ENCODE data around the gene DNM2. TPM values are rescaled to one million over a fixed set of nuclear protein-coding genes. Genes with fewer than 3 reads are reported as not detected.

DNM2 gene
- total RNA-seq, 1 donor from 2014 or later: 129 TPM

GRCh38 chr19:10809651-10810285, 91.9 kb downstream of the DNM2 start:
- Histone ChIP-seq H3K4me3 (ENCODE audit: insufficient read depth, low read depth, low read length) (no peak overlapping the region), H3K9me3 (ENCODE audit: insufficient read depth, low read depth, low read length) (no peaks in the 10 kb centered on the region), H3K36me3 (ENCODE audit: insufficient read depth, low read length) (peaks cover 12% of the 10 kb centered on the region), H3K9ac (ENCODE audit: low read length) (no peak overlapping the region), H3K79me2 (ENCODE audit: insufficient read depth, low read length) (peaks cover 6% of the 10 kb centered on the region), H3K27ac (ENCODE audit: low read depth, low read length) (peak overlapping the region; percentile 38), H3K27me3 (ENCODE audit: insufficient read depth, low read length) (no peaks in the 10 kb centered on the region), H3K4me1 (ENCODE audit: insufficient read depth, low read length) (peaks cover 30% of the 10 kb centered on the region), H3K4me2 (ENCODE audit: low read length) (no peak overlapping the region), H2AFZ (ENCODE audit: low read depth, low read length) (no peak overlapping the region), H4K20me1 (ENCODE audit: insufficient read depth, low read length) (no peaks in the 10 kb centered on the region)
- peaks cover 30% of the 10 kb centered on the region for H3K36me3 Mint-ChIP-seq (ENCODE audit: low read depth, unreplicated experiment)
- peaks cover 13% of the 10 kb centered on the region for H3K4me1 Mint-ChIP-seq (ENCODE audit: low read depth, unreplicated experiment)
- FAIRE-seq: no peak
- TF ChIP-seq CTCF (IDR thresholded peaks at IDR 0.05; ENCODE audit: insufficient read depth, low read depth, low read length) (no peak), EZH2 (IDR thresholded peaks at IDR 0.05; ENCODE audit: insufficient read depth, low read length) (no peak)
- H3K27ac Mint-ChIP-seq (ENCODE audit: unreplicated experiment): peak overlapping the region; percentile 3
- no peaks in the 10 kb centered on the region for H3K9me3 Mint-ChIP-seq (ENCODE audit: unreplicated experiment)
- no peak for DNase-seq (ENCODE audit: low read depth)
- H3K27me3 Mint-ChIP-seq (ENCODE audit: low read depth, unreplicated experiment): no peaks in the 10 kb centered on the region
- no peak overlapping the region for H3K4me3 Mint-ChIP-seq (ENCODE audit: unreplicated experiment)

GRCh38 chr19:10811391-10812111, 93.7 kb downstream of the DNM2 start:
- no peaks in the 10 kb centered on the region for H4K20me1 ChIP-seq (ENCODE audit: insufficient read depth, low read length)
- no peaks in the 10 kb centered on the region for H3K27me3 ChIP-seq (ENCODE audit: insufficient read depth, low read length)
- no peaks in the 10 kb centered on the region for H3K9me3 Mint-ChIP-seq (ENCODE audit: unreplicated experiment)
- no peaks in the 10 kb centered on the region for H3K9me3 ChIP-seq (ENCODE audit: insufficient read depth, low read depth, low read length)
- no peak overlapping the region for H3K4me3 Mint-ChIP-seq (ENCODE audit: unreplicated experiment)
- TF ChIP-seq CTCF (IDR thresholded peaks at IDR 0.05; ENCODE audit: insufficient read depth, low read depth, low read length) (no peak), EZH2 (IDR thresholded peaks at IDR 0.05; ENCODE audit: insufficient read depth, low read length) (no peak)
- no peak overlapping the region for H3K4me2 ChIP-seq (ENCODE audit: low read length)
- FAIRE-seq: no peak
- DNase-seq (ENCODE audit: low read depth): no peak
- no peak overlapping the region for H3K4me3 ChIP-seq (ENCODE audit: insufficient read depth, low read depth, low read length)
- H3K27ac Mint-ChIP-seq (ENCODE audit: unreplicated experiment): no peak overlapping the region
- no peaks in the 10 kb centered on the region for H3K27me3 Mint-ChIP-seq (ENCODE audit: low read depth, unreplicated experiment)
- no peak overlapping the region for H3K27ac ChIP-seq (ENCODE audit: low read depth, low read length)
- H3K9ac ChIP-seq (ENCODE audit: low read length): no peak overlapping the region
- H2AFZ ChIP-seq (ENCODE audit: low read depth, low read length): no peak overlapping the region
- peaks cover 24% of the 10 kb centered on the region for H3K79me2 ChIP-seq (ENCODE audit: insufficient read depth, low read length)
- peaks cover 26% of the 10 kb centered on the region for H3K36me3 Mint-ChIP-seq (ENCODE audit: low read depth, unreplicated experiment)
- peaks cover 17% of the 10 kb centered on the region for H3K4me1 Mint-ChIP-seq (ENCODE audit: low read depth, unreplicated experiment)
- peaks cover 6% of the 10 kb centered on the region for H3K36me3 ChIP-seq (ENCODE audit: insufficient read depth, low read length)
- peaks cover 39% of the 10 kb centered on the region for H3K4me1 ChIP-seq (ENCODE audit: insufficient read depth, low read length)

- H3K79me2 ChIP-seq (ENCODE audit: insufficient read depth, low read length): peaks cover 30% of the 10 kb centered on the region
- no peak for FAIRE-seq
- H3K4me1 ChIP-seq (ENCODE audit: insufficient read depth, low read length): peaks cover 46% of the 10 kb centered on the region
- H3K4me2 ChIP-seq (ENCODE audit: low read length): no peak overlapping the region
- H3K9me3 ChIP-seq (ENCODE audit: insufficient read depth, low read depth, low read length): no peaks in the 10 kb centered on the region
- no peak overlapping the region for H2AFZ ChIP-seq (ENCODE audit: low read depth, low read length)
- no peak overlapping the region for H3K9ac ChIP-seq (ENCODE audit: low read length)
- H4K20me1 ChIP-seq (ENCODE audit: insufficient read depth, low read length): no peaks in the 10 kb centered on the region
- no peak overlapping the region for H3K4me3 Mint-ChIP-seq (ENCODE audit: unreplicated experiment)
- no peak overlapping the region for H3K27ac Mint-ChIP-seq (ENCODE audit: unreplicated experiment)
- H3K27me3 Mint-ChIP-seq (ENCODE audit: low read depth, unreplicated experiment): no peaks in the 10 kb centered on the region
- peaks cover 17% of the 10 kb centered on the region for H3K4me1 Mint-ChIP-seq (ENCODE audit: low read depth, unreplicated experiment)
- no peak overlapping the region for H3K4me3 ChIP-seq (ENCODE audit: insufficient read depth, low read depth, low read length)
- no peak for TF ChIP-seq EZH2 (IDR thresholded peaks at IDR 0.05; ENCODE audit: insufficient read depth, low read length)
- no peak for TF ChIP-seq CTCF (IDR thresholded peaks at IDR 0.05; ENCODE audit: insufficient read depth, low read depth, low read length)
- no peak for DNase-seq (ENCODE audit: low read depth)
- H3K27ac ChIP-seq (ENCODE audit: low read depth, low read length): no peak overlapping the region
- no peaks in the 10 kb centered on the region for H3K9me3 Mint-ChIP-seq (ENCODE audit: unreplicated experiment)
- peaks cover 6% of the 10 kb centered on the region for H3K36me3 ChIP-seq (ENCODE audit: insufficient read depth, low read length)
- H3K36me3 Mint-ChIP-seq (ENCODE audit: low read depth, unreplicated experiment): peaks cover 26% of the 10 kb centered on the region
- H3K27me3 ChIP-seq (ENCODE audit: insufficient read depth, low read length): no peaks in the 10 kb centered on the region
Observed at GRCh38 chr19:10812196-10812595, 94.3 kb downstream of the DNM2 start.

All from astrocyte (in vitro differentiated cells and primary cell).